ENCODE results near the gene HRH3. TPM values are rescaled to one million over a fixed set of nuclear protein-coding genes. Genes with fewer than 3 reads are reported as not detected.

The HRH3 gene
- total RNA-seq, 1 experiment from 2014 or later: 1.8 TPM

GRCh38 chr20:62202083-62202395, 18.0 kb downstream of the HRH3 start:
- no peaks in the 10 kb centered on the region for H3K4me1 Mint-ChIP-seq
- Histone ChIP-seq H2BK12ac (ENCODE audit: insufficient read length, low read depth, low read length) (no peak overlapping the region), H3T11ph (ENCODE audit: low read length) (no peak overlapping the region), H3K9ac (ENCODE audit: extremely low read depth, insufficient read length, low read length) (no peak overlapping the region), H3K23ac (ENCODE audit: insufficient read length, low read depth, low read length) (no peak overlapping the region), H3K14ac (ENCODE audit: insufficient read depth, low read length) (no peak overlapping the region), H3K56ac (ENCODE audit: insufficient read length, low read depth, low read length) (no peak overlapping the region), H3K4me1 (ENCODE audit: insufficient read depth, low read length) (no peaks in the 10 kb centered on the region), H2AK5ac (ENCODE audit: insufficient read length, low read length) (no peak overlapping the region), H3K23me2 (ENCODE audit: insufficient read length, low read depth, low read length, poor library complexity, severe bottlenecking) (no peaks in the 10 kb centered on the region), H2AFZ (ENCODE audit: low read length) (no peak overlapping the region), H3K79me2 (ENCODE audit: insufficient read depth, low read length) (no peaks in the 10 kb centered on the region), H2BK120ac (ENCODE audit: low read depth, low read length, poor library complexity, severe bottlenecking) (no peak overlapping the region), H3K79me1 (ENCODE audit: insufficient read depth, low read depth, low read length, poor library complexity, severe bottlenecking) (no peaks in the 10 kb centered on the region), H2BK15ac (ENCODE audit: low read depth, low read length) (no peak overlapping the region), H3K4ac (ENCODE audit: low read depth, low read length) (no peak overlapping the region), H4K91ac (ENCODE audit: insufficient read length, low read depth, low read length) (no peak overlapping the region), H3K4me2 (ENCODE audit: insufficient read depth, insufficient read length, low read length) (no peak overlapping the region), H3K18ac (ENCODE audit: insufficient read length, low read depth, low read length) (no peak overlapping the region), H4K8ac (replicated peaks; ENCODE audit: insufficient read length, low read depth, low read length) (no peak overlapping the region), H2BK5ac (ENCODE audit: insufficient read length, low read length) (no peak overlapping the region), H4K5ac (ENCODE audit: insufficient read length, low read depth, low read length) (no peak overlapping the region), H3K9me3 (ENCODE audit: control insufficient read depth, low read depth, low read length) (no peaks in the 10 kb centered on the region), H3K27ac (ENCODE audit: insufficient read length, low read depth, low read length) (no peak overlapping the region), H4K20me1 (ENCODE audit: control insufficient read depth, insufficient read depth, insufficient read length) (no peaks in the 10 kb centered on the region), H3K27me3 (ENCODE audit: insufficient read depth, low read length) (no peaks in the 10 kb centered on the region), H2BK20ac (ENCODE audit: low read depth, low read length, poor library complexity, severe bottlenecking) (no peak overlapping the region)
- no peaks in the 10 kb centered on the region for H3K27me3 Mint-ChIP-seq (ENCODE audit: low read depth)
- no peaks in the 10 kb centered on the region for H3K9me3 Mint-ChIP-seq
- no peak overlapping the region for H3K4me3 Mint-ChIP-seq
- DNase-seq: no peak
- TF ChIP-seq CTCF (conservative IDR thresholded peaks at IDR 0.05): no peak
- peaks cover 22 to 50% (median 47%) of the 10 kb centered on the region in 3 experiments; a peak in 6 of 7 replicates for H3K36me3 Mint-ChIP-seq (ENCODE audit: insufficient read depth in 1 of 3, low read depth in 3 of 3)
- no peak overlapping the region for H3K27ac Mint-ChIP-seq
- no CpG with 5 or more reads among the region's 5 CpGs for WGBS (ENCODE audit: extremely low coverage, insufficient read length, low lambda C conversion rate)
